ENCODE results near the gene MYO1F. TPM values are rescaled to one million over a fixed set of nuclear protein-coding genes. Genes with fewer than 3 reads are reported as not detected.

Gene MYO1F
- polyA plus RNA-seq, 4 donors: 4.3 to 13.3 (median 8.7) TPM

DNA sequence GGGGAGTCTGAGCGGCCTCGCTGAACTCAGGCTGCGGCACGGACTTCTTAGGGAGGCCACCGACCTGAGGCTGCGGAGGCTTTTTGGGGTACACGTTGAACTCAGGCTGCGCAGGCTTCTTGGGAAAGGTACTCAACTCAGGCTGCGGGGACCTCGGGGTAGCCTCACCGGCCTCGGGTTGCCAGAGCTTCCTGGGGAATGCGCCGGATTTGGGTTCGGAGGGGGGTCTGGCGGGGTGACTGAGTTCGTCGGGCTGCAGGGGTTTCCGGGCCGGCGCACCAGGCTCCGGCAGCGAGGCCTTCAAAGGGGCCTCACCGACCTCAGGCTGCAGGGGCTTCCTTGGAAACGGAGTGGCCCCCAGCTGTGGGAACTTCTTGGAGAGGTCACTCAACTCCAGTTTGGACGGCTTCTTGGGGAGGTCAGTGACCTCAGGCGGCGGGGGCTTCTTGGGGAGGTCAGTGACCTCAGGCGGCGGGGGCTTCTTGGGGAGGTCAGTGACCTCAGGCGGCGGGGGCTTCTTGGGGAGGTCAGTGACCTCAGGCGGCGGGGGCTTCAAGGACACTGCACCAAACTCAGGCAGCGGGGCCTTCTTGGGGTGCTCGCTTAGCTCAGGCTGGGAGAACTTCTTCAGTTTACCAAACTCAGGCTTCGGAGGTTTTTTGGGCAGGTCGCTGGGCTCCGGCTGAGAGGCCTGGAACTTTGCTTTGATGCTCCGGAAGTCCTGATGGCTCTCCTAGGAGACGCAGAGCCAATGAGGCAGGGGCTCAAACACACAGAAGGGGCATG, 78.0 kb downstream of the MYO1F start:
- no peak for DNase-seq (ENCODE audit: low read depth in 4 of 4, low spot score in 2 of 4)

DNA sequence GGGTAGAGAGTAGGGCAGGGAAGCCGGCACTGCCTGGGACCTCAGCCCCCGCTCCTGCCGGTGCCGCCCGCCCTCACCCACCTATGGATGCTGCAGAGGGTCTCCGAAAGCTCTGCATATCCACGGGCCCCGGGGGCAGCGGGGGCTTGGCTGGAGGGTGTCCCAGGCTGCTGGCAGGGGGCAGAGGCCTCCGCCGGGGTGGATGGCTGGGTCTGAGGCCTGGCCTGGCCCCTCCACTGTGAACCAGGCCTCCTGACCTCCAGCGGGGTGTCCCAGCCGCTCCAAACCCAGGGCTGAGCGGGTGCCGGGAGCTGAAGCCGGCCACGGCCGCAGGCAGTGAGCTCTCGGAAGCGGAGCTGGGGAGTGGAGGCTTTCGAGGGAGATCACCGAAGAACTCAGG, 78.9 kb downstream of the MYO1F start:
- DNase-seq (ENCODE audit: low read depth in 4 of 4, low spot score in 2 of 4): no peak

DNA sequence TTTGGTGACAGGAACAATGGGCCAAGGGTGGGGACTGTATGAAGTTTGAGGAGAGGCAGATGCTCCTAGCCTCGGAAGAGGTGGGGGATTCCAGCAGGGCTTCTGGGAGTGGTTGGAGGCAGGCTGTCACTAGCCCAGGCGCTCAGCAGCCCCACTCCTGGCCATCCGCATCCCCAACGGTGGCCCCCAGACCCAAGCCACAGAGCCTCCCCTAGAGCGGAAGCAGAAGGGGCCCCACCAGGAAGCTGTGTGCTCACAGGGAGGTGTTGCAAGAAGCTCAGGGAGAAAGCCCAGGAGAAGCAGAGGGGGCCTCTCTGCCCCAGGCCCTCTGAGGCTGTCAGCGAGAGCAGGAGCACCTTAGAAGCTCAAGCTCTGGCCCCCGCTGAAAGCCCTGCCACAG, 83.1 kb downstream of the MYO1F start:
- no peak for DNase-seq (ENCODE audit: low read depth in 4 of 4, low spot score in 2 of 4)

DNA sequence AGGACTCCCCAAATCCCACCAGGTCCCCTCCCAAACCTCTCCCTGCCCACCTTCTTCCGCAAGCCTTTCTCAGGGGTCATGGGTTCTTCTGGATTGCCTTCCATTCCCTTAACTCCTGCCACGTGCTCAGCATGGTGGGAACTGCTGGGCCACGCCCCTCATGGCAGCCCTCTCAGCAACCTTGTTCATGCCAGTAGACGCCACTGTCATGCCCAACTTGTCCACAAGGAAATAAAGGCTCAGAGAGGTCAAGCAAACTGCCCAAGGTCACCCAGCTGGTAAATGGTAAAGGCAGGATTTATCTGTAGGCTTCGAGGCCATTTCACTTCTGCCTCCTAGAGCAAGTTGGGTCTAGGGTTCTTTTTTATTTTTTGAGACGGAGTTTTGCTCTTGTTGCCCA, 85.7 kb downstream of the MYO1F start:
- no peak for DNase-seq (ENCODE audit: low read depth in 4 of 4, low spot score in 2 of 4)

DNA sequence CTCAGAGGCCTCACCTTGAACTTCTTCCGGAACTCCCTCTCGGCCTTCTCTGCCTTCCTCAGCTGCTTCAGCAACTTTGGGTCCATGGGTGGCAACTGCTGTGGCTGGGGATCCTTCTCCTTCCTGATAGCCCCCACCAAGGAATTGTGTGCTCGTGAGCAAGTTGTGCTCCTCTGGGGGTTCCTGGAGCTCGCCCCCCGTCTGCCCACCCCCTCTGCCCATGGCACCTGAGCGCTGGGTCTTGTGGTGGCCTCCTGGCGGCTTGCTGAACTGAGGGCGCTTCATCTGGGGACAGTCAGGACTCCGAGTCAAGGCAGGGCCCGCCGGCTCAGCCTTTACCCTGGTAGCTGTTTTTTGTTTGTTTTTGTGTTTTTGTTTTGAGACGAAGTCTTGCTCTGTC, 86.4 kb downstream of the MYO1F start:
- DNase-seq (ENCODE audit: low read depth in 4 of 4, low spot score in 2 of 4): no peak

DNA sequence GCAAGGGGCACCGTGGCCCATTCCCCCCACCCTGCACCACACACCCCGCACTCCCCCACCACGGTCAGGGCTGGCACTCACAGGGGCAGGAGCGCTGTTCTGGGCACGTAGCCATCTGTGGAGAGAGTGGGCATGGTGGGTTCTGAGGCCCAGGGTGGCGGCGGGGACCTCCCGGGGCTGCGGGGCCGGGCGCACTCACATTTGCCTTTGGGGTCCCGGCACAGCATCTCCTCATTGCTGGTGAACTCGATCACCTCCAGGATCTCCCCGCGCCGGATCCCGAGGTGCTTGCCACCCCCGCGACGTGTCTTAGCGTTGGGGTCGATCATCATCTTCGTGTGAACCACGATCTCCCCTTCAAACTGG, 86.9 kb downstream of the MYO1F start:
- DNase-seq (ENCODE audit: low read depth in 4 of 4, low spot score in 2 of 4): no peak

DNA sequence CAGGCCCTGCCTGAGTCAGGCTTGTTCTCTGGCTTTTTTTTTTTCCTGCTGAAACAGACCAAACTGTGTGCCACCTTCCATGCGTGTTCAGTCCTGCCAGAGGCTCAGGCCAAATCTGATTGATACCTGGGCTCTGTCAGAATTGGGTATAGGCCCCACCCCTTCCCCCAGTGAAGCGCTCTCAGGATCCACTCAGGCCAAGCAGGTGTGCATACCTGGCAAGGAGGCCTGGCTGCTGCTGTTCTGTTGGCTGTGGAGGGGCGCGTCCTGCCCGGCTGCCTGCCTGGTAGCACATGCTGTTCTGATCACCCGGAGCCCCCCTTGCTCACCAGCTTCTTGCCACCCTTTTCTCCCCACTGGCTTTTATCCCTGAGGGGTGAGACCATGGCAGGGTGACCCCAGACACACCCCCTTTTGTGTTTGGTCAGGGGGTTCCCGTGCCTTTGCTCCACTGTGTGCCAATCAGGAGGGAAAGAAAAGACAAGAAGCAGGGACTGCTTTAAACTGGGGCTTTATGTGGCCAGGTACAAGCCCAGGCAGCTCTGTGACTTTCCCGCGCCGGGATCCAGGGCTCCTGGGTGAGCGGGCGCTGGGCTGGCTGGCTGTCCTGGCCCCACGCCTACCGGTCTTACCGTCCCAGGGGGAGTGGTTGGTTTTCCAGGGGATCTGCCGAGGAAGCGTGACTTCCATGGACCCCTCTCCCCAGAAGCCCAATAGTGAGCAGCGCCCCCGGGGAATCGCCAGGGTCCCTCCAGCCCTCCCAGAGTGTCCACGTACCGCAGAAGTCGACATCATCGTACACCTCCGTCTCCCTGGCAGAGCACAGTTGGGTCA, 87.5 kb downstream of the MYO1F start:
- DNase-seq (ENCODE audit: low read depth in 4 of 4, low spot score in 2 of 4): no peak

DNA sequence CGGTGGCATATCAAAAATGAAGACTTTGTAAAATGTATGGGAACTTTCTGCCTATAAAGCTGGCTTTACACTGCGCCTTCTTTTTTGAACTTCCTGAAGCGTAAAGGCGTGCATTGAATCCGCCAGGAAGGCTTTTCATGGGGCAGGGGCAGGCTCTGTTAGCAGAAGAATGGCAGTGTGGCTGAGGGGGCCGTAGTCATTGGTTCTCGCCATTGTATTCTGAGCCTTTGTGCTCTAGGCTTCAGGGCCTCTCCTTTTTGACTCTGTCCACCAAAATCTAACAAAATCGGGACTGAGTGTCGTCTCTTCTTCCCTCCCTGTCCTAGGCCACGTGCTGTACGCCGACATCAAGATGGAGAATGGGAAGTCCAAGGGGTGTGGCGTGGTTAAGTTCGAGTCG, 88.9 kb downstream of the MYO1F start:
- no peak for DNase-seq (ENCODE audit: low read depth in 4 of 4, low spot score in 2 of 4)

DNA sequence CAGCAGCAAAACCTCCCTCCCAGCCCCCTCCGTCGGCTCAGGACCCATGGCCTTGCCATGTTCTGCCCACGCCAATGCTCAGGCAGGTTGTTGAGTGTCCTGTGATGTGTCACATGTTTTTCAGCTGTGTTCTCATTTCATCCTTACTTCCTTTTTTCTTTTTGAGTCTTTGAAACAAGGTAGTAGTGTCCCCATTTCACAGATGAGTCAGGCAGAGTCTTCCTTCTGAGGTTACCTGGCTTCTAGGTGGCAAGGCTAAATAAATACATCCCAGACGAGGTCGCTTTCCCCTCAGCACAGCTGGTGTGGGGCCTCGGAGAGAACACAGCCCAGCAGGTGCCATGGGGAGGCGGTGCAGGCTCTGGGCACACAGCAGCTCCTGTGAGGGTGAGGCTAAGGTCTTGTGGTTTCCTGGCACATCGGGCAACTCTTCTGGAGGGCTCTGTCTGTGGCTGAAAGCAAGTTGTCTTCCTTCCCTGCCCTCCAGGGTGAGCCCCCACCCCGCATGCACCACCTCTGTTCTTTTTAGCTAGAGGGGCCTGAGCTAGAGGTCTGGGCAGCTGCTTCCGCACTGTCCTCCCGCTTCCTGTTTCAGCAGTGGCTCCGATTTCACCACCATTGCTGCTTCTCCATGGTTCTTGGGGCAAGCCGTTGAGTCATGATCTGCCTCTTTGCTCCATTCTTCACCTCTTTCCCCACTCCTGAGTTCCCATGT, 89.9 kb downstream of the MYO1F start:
- DNase-seq (ENCODE audit: low read depth in 4 of 4, low spot score in 2 of 4): no peak

DNA sequence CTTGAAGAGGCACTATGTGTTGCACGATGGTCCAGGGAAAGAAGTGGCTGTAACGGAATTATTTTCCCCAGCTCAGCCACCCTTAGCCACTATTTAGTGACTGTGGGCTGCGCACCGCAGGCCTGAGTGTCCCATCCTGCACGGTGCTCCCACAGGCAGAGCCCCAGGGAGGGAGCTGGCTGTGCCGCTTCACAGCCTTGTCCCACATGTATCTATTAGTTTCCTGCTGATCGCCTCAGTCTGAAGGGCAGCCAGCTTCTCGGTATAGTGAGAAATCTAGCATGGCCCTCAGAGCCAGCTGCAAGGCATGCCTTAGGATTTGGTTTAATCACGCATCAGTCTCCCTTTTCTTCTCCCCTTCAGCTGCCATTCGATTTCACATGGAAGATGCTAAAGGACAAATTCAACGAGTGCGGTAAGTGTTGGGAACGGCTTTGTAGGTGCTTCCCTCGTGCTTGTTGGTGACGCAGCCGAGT, 90.5 kb downstream of the MYO1F start:
- DNase-seq (ENCODE audit: low read depth in 4 of 4, low spot score in 2 of 4): no peak

DNA sequence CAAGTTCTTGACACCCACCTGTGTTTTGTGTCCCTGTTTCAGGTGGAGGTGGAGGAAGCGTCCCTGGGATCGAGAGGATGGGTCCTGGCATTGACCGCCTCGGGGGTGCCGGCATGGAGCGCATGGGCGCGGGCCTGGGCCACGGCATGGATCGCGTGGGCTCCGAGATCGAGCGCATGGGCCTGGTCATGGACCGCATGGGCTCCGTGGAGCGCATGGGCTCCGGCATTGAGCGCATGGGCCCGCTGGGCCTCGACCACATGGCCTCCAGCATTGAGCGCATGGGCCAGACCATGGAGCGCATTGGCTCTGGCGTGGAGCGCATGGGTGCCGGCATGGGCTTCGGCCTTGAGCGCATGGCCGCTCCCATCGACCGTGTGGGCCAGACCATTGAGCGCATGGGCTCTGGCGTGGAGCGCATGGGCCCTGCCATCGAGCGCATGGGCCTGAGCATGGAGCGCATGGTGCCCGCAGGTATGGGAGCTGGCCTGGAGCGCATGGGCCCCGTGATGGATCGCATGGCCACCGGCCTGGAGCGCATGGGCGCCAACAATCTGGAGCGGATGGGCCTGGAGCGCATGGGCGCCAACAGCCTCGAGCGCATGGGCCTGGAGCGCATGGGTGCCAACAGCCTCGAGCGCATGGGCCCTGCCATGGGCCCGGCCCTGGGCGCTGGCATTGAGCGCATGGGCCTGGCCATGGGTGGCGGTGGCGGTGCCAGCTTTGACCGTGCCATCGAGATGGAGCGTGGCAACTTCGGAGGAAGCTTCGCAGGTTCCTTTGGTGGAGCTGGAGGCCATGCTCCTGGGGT, 91.5 kb downstream of the MYO1F start:
- DNase-seq (ENCODE audit: low read depth in 4 of 4, low spot score in 2 of 4): no peak

DNA sequence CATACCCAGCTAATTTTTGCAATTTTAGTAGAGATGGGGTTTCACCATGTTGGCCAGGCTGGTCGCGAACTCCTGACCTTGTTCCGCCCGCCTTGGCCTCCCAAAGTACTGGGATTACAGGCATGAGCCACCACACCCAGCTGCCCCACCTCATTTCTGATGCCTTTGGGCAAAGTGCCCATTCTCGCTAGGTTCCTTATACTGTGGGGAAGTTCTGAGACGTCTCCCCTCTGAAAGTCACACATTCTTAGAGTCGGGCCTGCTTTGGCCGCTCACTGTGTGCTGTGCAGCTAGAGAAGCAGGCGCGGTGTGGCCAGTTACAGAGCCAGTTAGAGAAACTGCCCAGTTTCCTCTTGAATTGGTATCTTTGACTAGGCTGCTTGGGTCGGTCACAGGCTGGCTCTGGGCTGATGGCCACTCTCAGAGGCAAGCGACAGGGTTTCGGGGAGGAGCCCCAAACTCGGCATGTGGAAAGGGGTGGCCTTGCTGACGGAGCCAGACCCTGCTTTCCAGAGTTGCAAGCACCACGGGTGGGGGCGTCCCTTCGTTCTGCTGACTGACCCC, 92.8 kb downstream of the MYO1F start:
- no peak for DNase-seq (ENCODE audit: low read depth in 4 of 4, low spot score in 2 of 4)

DNA sequence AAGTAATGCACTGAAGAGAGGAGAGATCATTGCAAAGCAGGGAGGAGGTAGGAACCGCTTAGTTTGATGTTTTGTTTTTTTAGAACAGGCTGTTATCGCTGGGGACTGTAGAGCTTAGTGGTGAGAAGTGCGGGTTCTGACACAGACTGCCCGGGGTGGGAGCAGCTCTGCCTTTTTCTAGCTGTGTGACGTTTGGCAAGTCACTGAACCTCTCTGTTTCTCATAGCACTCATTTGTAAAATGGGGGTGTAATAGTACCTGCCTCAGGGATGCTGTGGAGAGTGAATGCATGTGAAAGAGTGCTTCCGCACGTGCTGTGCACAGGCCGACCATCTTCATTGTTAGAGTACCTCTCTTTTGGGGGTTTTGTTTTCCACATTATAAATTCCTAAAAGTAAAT, 94.1 kb downstream of the MYO1F start:
- no peak for DNase-seq (ENCODE audit: low read depth in 4 of 4, low spot score in 2 of 4)

DNA sequence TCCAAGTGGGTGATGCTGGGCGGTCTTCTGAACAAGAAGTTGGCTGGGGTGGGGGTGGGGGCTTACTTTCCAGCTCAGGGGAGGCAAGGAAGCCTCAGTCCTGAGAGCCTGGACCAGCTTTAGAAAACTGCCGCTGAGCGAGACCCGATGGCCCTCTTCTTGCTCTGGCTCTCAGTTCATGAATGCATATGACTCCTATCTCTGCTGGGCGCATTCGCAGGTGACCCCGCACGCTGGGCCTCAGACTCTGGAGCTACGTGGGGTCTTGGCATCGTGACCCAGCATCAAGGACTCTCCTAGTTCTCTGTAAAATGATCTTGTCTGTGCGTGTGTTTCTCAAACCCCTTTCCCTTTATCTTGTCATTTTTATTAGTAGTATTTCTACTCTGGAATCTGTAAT, 94.5 kb downstream of the MYO1F start:
- no peak for DNase-seq (ENCODE audit: low read depth in 4 of 4, low spot score in 2 of 4)

DNA sequence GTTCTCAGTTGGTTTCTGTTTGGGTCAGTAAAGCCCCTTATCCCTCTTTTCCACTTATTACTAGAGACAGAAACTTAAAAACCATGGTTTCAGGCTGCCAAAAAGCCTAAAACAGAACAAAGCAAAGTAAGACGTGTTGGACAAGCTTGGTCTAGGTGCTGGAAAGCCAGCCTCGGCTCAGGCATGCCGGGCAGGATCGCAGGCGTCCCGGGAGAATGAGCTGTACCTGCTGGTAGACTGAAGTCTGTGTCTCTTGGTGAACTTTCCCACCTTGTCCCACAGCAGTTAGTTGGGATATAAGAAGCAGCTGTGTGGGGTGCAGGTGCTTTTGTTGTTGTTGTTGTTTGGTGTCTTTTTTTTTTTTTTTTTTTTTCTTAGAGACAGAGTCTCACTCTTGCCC, 95.6 kb downstream of the MYO1F start:
- no peak for DNase-seq (ENCODE audit: low read depth in 4 of 4, low spot score in 2 of 4)

DNA sequence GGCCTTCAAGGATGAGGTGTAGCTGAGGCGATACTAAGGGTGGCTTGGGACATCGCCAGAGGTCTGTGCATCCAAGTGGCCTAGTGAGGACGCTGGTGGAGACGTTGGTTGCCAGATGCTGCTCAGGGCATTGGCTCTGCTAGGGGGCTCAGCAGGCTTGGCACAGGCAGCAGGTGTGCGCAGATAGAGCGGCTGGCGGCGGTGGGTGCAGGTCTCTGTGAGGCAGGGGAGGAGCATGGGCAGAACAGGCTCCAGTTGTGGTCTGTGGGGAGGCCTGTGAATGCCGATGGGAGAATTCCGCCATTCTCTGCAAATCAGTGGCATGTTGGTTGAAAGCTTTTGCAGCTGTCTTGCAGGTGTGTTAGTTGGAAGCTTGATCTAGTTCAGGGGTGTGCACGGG, 96.0 kb downstream of the MYO1F start:
- DNase-seq (ENCODE audit: low read depth in 4 of 4, low spot score in 2 of 4): no peak

DNA sequence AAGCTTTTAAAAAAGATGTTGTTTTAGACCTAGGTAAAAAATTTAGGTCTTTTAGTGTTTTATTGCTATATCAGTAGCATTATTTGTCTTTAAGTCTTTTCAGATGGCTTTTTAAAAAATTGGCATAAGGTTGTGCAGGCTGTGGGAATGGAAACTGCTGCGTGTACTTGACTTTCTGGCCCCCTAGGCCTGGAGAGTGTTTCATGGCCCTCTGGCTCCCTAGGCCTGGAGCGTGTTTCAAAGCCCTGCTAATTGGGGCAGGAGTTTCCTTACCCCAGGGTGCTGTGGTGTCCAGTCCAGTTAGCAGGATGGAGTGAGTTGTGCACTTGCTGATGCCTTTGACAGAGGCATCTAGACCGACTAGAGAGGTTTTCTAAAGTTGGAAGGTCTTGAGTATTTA, 98.6 kb downstream of the MYO1F start:
- no peak for DNase-seq (ENCODE audit: low read depth in 4 of 4, low spot score in 2 of 4)

DNA sequence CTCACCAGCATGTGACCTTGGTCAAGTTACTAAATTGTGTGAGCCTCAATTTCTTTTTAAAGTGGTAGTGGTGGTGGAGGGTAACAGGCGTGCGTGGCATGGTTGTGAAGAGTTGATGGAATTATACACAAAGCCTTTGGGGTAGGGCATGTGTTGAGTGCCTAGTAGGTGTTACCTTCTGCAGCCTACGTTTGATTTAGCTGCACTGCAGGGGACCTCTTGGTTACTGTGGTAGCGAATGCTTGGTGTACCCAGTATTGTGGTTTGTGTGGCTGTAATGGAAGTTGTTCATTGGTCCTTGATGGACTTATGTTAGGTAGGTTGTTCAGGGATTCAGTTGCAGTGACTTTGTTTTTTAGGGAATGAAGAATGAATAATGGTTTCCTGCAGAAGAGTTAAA, 99.4 kb downstream of the MYO1F start:
- no peak for DNase-seq (ENCODE audit: low read depth in 4 of 4, low spot score in 2 of 4)

DNA sequence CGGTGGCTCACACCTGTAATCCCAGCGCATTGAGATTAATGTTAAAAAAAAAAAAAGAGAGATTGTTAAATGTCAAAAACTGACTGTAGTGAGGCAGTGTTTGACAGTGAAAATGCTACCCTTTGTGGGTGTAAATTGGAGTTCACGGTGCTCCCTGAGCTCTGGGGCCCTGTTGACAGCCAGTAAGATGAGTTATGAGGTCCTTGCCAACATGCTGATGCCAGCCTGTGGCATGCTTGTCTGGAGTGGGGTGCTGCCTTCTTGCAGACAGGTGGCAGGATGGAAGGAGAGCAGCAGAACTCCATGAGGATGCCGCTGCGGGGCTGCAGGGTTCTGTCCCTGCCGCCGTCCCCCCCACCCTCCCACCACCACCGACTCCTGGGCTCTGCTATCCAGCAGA, 100.7 kb downstream of the MYO1F start:
- no peak for DNase-seq (ENCODE audit: low read depth in 4 of 4, low spot score in 2 of 4)

DNA sequence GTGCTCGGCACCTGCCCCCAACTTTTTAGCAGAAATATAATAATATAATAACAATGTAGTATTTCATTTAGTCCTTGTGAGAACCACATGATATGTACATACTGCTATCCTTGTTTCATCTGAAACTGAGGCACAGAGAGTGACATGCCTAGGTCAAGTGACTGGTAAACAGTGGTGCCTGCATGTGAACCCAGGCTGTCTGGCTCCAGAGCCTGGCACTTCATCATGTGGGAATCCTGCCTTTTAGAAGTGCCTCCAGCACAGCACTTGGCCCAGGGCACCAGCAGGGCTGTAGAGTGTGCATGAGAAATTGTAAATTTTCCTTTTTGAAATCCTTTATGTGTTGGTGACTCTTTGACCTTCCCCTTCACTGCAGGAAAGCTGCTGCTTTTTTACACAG, 102.2 kb downstream of the MYO1F start:
- DNase-seq (ENCODE audit: low read depth in 4 of 4, low spot score in 2 of 4): no peak
